Activated naive CD4-positive, alpha-beta T cell treated with anti-CD3 and anti-CD28 coated beads, Interleukin-2, amount 50 U/mL, for 16 hours (primary cell): ENCODE measurements around the gene LIN7C.
"Not testable (repeated sequence)": the region's sequence is repeated elsewhere in the genome, so short reads cannot be mapped to it uniquely, and the experiment has no call there.

Experiments
- DNase-seq: peaks from one replicate; pipeline ENCODE4 v3.0.0-alpha.2; 2020

The LIN7C gene

DNA sequence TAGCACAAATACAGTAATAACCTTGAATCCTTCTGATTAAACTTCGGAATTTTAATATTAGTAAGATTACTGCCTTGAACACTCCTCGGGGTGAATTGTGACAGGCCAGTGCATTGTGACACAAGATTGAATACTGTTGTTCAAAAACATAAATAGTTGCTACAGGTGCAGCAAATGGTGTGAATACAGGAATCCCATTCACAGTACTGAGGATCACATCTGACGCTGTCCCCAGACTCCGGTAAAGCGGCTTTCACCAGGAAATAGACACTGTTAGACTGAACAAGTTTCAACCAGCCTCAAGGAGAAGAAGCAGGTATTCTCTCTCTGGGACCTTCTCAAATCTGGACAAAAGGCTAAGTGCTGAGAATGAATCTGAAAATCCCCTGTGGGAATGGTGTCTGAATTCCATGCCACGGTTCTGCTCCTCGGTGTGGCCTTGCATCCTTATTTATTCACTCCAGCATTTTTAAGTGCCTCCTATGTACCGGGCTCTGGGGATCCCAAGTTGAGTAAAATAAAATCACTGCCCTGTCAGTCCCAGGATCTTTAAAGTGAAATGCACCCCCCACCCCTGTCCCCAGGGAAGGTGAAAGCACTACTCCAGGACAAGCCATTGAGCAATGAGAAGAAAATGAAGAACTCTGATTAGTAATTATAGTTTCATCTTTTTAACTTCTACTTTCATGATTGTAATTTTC is 37.4 kb downstream of the LIN7C start:
- DNase-seq = no peak

DNA sequence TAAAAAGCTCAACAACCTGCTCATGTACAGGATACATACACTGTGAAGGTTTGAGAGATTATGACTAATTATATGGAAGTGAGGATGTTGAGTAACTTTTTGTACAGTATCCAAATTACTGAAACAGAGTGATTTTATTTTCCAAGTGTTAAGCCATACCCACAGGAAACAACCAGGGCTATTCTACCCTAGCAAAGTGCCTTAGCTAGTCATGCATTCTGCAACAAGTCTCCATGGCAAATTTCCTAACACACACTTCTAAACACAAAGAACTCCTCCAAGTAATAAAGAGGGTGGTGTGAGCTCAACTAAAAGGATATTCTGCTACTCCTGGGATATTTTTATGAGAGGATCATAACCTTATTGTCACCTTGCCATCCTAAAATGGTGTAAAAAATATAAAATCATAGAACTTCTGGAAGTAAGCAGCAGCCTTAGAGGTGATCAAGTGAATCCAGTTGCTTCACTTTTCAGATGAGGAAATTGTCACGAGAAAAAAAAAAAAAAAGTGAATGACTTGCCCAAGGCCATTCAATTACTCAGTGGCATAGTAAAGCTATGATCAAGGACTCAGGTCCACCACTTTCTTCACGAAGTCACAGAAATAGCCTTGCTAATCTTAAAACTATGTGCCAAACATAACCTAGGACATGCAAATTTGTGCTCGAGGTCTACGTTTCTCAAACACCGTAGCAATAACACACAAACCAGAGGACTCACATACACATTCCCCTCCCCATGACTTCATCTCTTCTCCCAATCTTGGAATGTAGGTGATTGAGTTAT is 38.2 kb downstream of the LIN7C start:
- no peak for DNase-seq

DNA sequence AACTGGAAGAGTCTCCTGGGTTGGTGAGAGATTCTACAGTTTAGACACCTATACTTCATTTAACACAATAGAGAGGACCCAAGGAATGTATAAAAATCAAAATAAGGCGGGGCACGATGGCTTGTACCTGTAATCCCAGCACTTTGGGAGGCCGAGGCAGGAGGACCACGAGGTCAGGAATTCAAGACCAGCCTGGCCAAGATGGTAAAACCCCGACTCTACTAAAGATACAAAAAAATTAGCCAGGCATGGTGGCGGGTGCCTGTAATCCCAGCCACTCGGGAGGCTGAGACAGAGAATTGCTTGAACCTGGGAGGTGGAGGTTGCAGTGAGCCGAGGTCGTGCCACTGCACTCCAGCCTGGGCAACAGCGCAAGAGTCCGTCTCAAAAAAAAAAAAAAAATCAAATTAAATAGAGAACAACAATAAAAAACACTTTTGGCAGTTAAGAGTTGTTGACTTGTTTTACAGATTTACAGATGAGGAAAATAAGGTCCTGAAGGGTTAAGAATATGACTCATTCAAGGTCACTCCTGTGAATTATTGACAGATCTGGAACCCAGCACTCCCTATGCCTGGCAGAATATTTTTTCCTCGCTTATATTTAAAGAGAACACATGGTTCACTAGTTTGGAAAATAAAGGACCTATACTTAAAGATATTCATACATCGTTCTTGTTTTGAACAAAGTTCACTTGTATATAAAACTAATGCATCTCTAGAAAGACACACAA is 39.2 kb downstream of the LIN7C start:
- no peak for DNase-seq

DNA sequence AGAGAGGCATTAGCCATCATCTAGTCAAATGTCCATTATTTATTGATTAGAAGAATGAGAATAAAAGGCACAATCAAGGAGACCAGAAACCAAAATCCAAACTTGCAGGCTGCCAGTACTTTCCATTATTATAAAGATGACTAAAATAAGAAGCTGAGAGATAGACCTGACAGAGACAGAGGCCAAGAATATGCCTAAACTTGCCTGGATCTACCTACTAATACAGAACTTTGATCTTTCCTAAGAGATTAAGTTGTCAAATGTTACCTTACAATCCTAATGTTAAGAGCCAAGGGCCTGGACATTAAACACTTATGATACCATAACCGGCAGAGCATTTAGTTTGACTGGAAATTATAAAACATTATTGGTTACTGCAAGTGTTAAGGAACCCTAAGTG is 40.2 kb downstream of the LIN7C start:
- no peak for DNase-seq

DNA sequence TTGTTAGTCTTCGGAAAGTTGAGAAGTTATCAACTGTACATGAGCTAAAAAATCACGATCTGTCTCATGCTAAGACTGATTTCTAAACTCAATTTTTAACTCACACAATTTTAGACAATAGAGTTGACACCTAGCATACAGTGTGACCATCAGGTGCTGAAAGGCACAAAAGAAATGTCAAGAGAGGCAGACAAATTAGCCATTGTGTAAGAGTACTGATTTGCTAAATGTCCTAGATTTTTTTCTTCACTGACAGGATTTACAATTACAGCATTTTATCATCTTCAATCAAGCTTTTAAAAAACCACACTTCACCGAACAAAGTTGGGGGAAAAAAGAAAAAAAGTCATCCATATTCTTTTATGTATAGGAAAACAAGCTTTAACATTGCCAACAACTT is 40.9 kb downstream of the LIN7C start:
- no peak for DNase-seq

DNA sequence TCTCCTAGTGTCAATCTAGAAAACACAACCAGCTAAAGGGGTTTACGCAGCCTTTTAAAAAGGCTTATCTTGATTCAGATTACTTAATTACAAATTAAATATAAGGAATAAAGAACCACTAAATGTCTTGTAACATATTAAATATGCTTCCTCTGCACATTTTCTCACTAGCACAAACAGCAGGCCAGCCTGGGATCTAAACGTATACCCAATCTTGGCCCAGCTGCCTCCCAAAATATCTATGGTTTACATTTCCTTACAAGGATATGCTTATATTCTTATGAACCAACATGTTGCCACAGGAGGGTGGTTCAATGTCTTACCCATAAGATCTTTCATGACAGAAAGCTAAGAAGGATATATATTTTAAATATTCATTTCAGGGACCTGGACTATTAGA is 41.7 kb downstream of the LIN7C start:
- no peak for DNase-seq

DNA sequence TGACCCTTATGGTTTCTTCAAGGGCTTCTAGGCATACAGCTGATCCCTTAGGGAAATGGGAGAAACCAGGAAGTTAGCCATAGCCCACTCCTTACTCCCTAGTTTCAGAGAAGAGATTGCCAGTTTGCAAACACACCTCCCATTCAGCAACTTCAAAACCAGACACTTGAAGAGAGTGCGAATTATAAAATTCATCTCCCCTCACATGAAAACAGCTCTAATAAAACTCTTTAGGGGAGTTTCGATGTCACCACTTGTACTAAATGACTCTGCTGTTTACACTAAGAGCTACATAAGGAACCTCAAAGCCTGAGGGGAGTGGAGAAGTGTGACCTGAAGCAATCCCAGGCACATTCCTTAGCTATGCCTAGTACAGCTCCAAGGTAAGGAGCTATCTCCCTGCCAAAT is 42.3 kb downstream of the LIN7C start:
- no peak for DNase-seq

DNA sequence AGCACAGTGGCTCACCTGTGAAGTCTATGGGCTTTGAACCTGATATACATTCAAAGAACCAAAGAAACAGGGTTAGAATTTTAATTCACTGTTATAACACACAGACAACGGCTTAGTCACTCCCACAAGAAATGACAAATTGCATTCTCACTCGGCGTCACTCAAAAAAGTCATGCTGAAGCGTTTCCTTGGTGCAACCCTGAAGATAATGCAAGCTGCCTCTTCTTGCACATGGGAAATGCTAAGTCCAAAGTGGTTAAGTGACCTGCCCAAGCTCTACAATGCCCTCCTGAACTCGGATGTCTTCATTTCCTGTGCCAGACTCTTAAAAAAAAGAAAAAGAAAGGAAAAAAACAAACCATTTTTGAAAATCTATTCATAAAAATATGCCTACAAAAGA is 44.0 kb downstream of the LIN7C start:
- no peak for DNase-seq

DNA sequence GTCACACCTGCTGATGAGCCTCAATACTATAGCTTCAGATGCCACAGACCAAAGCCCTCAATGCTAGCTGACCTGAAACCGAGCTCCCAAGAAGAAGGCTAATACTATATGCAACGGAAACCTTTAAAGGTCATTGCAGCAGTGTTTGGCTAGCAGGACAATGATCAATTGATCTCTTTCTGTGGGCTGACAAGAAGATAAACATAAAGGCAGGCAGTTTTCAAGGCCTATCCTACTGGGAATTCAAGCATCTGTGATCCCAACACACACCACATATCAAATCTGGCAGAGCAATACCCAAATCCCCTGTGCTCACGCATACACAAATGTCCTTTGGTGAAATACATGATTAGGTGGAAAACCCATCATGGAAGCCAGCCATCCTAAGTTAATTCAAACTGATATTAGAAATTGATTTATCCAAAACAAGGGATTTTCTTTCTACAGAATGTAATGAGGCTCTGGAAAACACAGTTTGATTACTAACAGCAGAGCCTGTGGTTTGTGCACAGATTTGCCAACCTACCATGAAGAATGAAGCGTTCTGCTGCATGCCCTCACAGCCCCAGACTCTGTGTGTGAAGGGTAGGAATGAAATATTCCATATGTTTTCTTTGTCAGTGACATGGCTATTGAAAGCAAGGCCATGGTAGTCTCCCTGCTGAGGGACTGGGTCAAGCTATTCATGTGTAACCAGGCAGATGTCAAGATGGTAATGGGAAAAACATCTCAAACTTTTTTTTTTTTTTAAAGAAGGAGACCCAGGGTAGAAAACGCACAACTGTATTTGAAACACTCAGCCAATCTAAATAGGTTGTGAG is 46.2 kb downstream of the LIN7C start:
- DNase-seq = no peak

DNA sequence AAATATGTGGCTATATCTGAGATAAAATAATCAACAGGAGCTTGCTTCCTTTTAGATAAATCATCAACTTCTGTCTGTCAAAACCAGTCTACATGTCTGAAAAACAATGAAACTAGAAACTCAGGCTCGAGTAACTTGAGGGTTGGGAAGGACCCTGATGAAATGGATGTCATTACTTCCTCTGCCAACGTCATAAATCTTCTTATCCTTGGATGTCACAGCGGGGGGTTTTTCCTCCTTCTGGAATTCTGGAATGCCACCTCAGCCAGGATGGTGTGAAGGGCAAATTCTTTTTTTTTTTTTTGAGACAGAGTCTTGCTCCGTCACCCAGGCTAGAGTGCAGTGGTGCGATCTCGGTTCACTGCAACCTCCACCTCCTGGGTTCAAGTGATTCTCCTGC is 47.4 kb downstream of the LIN7C start:
- no peak for DNase-seq

DNA sequence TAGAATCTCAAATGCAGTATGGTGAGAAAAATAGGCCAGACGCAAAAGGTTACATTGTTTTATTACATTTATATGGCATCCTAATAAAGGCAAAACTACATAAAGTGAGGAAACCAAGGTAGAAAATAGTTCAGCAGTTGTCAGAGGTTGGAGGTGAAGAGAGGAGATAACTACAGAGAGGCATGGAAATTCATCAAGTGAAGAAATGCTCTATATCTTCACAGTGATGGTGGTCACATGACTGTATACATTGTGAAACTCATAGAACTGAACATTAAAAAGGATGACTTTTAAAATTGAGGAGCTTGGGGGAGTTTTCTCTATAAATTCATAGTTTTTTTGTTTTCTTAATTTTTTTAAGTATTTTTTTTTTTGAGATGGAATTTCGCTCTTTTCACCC is 48.4 kb downstream of the LIN7C start:
- no peak for DNase-seq

DNA sequence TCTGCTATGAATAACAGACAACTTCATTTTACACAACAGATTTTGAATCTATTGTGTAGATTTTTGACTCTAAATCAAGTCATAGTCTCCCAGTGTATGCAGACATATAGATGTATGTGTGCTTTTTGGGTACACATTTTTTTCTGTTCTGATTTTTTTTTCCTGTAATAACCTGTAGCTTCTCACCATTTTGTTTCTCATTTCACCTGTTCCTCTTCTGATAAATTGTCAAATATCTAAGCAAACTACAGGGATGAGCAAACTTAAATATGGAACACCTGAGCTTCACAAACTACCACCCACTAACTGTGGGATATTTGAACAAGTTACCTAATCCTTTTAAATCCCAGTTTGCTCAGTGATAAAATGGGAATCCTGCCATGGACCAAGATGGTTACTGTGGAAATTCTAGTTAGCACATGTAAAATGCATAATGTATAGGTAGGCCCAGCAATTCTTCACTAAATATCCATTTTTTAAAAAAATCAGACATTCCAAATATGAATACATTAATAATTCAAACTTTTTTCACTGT is 49.7 kb downstream of the LIN7C start:
- no peak for DNase-seq

DNA sequence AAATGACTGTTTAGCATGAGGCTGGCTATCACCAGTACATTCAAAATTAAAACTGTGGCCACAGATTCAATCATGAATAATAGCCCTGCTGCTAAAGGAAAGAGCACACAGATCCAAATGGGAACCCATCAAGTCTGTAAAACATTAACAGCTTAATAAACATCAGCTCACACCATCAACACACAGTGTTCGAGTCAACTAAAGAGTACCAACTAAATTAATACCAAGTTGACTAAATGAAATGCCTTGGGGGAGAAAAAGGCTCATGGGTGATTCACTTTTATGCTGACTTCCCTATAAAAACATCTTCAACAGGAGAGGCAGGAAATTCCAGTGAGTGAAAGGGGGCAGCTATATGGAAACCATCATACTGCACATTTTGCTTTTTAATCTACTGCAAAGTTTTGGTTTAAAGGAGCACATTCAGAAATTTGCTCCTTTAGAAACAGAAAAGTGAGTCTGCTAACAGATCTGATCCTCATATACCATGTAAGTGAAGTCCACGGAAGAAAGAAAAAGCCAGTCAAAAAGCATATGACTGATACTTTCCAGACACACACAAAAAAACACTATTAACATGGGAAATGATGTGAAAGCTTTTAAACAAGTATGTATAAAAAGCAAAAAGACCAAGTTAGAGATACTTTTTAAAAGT is 50.3 kb downstream of the LIN7C start:
- no peak for DNase-seq

DNA sequence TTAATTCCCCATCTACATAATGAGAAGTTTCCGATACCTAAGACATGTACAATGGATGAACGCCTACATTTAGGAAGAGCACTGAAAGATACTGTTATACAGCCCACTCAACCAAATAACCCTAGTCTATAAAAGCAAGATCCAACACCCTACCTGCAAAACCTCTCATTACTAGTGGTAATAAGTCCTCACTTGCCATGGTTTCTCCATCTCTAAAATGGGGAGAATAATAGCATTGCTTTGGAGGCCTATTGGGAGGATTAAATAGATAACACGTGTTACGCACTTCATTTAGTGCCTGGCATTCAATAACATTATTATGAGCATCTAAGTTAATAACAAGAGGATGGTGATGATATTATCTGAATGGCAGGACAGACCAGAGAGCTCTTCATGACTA is 50.9 kb downstream of the LIN7C start:
- DNase-seq = no peak

DNA sequence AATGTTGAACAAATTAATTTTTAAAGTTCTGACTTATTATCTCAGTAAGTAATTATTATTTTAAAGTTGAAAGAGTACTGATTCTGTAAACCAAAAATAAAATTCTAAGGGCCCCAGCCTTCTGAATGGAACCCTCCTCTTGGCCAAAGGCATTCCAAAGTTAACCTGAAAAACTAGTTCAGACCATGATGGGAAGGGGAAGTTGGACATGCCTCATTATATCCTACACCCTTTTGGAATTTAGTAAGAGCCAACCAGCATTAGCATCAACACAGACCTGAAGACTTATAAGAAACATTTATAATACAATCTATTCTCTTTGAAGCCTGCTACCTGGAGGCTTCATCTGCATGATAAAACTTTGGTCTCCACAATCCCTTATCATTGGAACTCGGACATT is 52.9 kb downstream of the LIN7C start:
- no peak for DNase-seq

DNA sequence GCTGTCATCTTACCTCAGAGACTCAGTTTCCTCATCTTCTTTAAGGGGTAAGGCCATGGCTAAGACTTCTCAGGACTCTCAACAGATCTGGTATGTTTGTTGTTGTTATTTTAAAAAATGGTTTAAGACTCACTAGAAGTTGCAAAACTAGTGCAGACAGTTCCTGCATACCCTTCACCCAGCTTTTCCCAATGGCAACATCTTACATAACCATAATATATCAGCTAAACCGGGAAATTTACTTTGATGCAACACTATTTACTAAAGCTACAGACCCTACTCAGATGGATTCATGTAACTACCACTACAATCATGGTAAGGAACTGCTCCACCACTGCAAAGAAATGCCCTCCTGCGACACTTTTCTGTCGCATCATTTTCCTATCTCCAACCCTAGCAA is 54.4 kb downstream of the LIN7C start:
- DNase-seq = no peak

DNA sequence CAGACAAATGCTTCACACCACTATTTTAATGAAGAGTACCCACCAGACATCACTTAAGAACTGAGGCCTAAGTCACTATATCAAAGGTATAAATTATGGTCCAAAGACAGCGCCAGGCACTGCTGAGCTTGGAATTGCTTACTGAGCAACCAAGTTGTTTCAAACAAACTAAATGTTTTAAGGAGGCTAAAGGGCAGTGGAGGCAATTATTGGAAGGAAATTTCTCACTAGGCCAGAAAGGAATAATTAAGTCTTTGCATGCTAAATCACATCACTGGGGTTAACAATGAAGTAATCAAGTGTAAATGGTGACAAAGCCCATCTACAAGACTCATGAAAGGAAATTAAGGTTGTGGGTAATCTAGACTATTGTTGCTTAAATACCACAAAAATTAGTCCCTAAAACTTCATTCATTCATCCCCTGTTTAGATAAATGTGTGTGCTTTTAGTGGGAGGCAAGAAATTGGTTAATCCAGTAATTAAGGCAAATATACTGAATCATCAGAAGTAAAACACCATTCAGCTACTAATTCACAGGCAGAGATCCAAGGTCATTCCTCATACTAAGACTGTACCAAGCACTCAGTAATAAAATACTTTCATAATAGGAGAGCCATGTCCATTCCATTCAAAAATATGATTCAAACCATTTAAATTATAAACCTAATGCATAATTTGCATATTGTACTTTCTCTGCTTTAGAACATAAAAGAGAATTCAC is 55.2 kb downstream of the LIN7C start:
- DNase-seq = no peak

DNA sequence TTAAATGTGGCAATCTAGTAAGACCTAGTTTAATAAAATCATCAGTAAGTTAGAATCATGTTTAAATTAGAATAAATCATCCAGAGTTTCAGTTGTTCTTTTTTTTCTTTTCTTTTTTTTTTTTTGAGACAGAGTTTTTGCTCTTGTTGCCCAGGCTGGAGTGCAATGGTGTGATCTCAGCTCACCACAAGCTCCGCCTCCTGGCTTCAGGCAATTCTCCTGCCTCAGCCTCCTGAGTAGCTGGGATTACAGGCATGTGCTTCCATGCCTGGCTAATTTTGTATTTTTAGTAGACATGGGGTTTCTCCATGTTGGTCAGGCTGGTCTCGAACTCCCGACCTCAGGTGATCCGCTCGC is 58.4 kb downstream of the LIN7C start:
- DNase-seq = not testable (repeated sequence)

DNA sequence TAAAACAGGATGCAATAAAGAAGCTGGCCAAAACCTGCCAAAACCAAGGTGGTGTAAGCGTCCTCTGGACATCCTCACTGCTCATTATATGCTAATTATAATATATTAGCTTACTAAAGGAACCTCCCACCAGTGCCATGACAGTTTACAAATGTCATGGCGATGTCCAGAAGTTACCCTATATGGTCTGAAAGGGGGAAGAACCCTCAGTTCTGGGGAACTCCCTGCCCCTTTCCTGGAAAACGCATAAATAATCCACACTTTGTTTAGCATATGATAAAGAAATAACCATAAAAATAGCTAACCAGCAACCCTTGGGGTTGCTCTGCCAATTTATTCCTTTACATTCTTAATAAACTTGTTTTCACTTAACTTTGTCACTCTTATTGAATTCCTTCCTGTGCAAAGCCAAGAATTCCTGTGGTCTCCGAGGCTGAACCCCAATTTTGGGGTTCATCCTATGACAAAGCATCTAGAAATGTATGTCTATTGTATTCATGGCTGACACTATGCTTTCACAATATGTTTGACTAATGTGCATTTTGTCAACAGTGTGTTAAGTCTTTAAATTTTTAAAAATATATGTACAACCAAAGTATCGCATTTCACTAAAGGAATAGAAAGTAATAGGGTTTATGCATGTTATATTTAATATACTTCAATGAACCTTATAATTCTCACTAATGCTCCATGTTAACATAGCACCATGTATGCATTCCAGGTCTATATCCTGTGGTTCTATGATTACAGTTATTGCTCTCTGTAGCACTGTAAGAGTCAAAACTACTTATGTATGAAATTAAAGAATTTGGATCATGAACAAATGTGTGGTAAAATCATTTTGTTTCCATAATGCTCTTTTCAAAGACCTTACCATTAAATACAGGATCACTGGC is 59.0 kb downstream of the LIN7C start:
- DNase-seq = no peak

DNA sequence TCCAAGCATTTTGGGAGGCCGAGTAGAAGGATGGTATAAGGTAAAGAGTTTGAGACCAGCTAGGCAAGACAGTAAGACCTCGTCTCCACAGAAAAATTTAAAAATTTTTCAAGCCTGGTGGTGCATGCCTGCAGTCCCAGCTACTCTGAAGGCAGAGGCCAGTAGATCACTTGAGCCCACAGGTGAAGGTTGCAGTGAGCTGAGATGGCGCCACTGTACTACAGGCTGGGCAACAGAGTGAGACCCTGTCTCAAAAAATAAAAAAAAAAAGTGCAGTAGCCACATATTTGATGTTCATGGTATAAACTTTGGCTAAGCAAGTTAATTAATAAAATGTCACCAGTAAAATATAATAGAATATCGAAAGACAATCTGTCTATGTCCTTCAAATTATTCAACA is 60.9 kb downstream of the LIN7C start:
- no peak for DNase-seq

DNA sequence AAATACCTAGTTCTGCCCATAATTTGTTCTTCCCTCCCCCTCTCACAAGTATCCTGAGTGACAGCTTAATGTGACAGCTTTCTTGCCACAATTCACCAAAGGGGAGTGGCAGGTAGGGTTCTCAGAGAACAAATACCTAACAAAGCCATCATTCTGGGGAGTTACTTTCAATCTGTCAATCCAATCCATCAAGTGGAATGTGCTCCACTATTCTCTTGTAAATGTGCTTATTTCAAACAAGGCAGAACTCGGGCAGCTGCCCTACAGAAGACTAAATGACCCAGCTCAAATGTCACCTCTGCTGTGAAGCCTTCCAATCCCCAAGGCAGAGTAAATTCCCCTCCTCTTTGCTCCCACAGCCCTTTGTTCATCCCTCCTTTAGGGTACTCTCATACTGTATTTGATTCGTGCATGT is 61.8 kb downstream of the LIN7C start:
- no peak for DNase-seq
